GM21367 (cell line): ENCODE measurements around the gene TBC1D14.
A peak's percentile ranks its signal among the peaks of the same experiment; 100 is the strongest.
"Not testable (repeated sequence)": the region's sequence is repeated elsewhere in the genome, so short reads cannot be mapped to it uniquely, and the experiment has no call there.

Source experiments
- ATAC-seq: cut with Tn5 transposase; IDR thresholded peaks from one replicate; pipeline ENCODE4 v1.9.1; 2021; ENCODE audit not compliant: unreplicated experiment

The TBC1D14 gene

DNA sequence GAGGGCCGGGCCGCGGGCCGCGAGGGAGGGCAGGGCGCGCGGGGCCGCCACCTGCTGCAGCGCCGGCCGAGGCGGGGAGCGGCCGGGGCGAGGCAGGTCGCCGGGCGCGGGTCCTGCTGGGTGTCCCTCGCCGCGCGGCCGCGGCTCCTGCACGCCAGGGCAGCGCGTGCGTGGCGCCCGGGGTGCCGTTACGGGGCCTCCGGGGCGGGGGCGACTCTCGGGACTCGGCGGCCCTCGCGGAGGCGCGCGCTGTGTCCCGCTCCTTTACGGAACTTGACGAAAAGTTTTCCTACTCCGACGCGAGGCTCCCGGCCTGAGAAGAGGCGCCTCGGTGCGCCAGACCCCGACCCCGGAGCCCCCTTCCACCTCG is 329 bp downstream of the TBC1D14 start:
- ATAC-seq, result peak; percentile 16

DNA sequence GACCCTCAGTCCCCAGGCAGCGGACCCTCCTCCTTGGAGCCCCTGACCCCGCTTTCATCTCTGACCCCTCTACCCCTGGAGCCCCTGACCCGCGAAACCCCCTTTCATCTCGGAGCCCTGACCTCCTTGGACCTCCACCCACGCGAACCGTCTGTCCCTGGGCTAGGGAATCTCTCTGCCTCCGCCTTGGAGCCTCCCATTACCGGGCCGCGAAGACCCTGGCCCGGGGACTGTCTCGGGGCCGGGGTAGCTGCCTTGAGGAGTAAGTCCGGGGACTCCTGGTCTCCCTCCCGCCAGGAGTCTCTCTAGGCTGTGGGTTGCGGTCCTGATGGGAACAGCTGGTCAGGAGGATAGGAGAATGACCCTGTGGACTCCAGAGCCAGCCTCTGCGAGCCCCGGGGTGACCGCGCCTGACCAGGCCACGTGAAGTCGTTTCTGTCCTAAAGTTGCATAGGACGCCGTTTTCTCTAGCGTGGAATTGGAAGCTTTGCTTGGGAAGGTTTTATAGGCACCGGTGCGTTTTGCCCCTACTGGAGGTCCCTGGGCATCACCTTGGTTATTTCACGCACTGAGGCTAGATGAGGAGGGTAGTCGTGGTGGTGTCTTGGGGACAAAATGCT is 824 bp downstream of the TBC1D14 start:
- no peak for ATAC-seq

DNA sequence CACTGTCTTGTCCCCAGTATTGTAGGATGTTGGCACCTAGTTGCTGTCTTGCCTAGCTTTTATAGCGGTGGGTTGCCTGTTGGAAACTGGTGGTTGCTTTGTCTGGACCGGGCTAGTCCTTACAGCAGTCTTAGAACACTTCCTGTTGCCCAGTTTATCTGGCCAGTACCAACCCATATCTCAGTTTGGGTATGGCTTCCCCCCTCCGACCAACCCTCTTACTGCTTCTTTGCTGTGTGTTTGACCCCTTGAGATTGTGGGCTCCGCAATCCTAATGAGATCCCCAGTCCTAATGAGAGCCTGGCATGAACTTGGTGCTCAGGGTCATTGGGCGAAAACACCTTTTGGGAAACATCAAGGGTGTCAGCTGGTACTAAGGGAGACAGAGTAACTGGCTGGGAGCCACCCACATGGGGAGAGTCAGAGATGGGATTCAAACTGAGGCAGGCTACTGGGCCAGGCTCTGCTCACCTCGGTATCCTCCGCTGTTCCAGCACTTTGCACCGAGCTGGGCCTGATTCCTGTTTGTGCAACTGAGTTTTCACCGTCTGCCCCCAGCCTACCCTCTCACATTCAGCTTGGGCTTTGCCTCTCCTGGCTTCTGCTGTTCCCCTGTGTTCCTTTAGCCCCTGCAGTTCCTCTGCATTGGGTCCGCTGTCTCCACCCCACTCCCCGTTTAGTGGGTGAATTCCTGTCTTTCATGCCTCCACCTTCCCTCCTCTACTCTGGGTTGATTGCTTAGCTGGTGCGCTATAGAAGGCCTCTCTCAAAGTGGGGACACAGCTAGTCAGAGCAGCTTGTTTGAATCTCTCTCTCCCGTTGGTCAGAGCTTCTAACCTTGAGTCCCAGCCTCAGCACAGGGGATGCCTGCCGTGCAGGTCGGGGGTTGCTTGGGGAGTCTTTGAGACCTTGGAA is 1.6 kb downstream of the TBC1D14 start:
- no peak for ATAC-seq

- not testable (repeated sequence) for ATAC-seq
Observed at GRCh38 chr4:6911917-6912316, 2.3 kb downstream of the TBC1D14 start.

DNA sequence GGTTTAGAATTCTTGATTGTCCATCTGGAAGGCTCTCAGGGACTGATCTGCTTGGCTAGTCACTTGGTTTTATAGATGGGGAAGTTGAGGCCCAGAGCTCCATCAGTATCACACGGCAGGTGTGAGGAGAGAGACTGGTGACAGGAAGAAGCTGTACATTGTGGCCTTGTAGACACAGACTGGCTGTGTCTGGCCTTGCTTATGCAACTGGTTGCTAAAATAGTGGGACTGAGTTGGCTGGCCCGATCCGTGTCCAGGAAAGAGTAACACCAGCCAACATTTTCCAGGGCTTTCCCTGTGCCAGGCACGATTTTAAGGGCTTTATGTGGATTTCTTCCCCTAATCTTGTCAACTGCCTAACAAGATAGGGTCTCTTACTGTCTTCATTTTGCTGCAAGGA is 2.8 kb downstream of the TBC1D14 start:
- ATAC-seq, result no peak

DNA sequence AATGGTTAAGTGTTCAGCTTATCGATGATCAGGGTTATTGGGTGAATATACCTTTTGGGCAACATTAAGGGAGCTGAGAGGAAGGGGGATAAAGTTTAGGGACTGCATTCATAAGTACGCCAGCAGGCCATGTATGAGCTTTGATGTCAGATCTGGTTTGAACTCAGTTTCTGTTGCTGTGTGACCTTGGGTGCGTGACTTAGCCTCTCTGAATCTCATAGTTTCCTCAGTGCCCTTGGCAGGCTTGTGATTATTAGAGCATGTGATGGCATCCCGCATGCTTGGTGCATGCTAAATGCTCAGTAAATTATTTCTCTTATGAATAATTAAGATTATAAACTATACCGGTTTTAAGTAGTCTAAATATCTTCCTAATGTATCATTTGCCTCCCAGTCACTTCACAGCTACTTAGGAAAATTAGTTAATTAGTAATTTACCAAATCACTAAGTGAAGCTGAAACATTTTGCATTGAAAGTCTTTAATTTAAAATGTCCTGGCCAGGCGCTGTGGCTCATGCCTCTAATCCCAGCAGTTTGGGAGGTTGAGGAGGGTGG is 3.8 kb downstream of the TBC1D14 start:
- no peak for ATAC-seq

DNA sequence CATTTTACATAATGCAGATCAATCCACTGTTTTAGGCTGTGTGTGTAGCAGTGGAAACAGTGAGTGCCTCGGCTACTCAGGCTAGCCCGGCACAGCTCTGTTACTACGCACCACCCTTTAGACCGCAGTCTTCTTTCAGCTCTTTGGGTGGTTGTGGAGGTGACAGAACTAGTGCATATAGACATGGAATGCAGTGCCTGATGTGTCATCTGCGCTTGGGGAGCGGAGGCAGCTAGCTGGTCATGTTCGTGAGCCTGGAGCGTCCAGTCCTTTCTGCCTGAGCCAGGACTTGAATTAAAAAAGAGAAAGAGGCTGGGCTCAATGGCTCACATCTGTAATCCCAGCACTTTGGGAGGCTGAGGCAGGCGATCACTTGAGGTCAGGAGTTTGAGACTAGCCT is 4.8 kb downstream of the TBC1D14 start:
- no peak for ATAC-seq

GRCh38 chr4:6915041-6916005 is 5.7 kb downstream of the TBC1D14 start:
- ATAC-seq, result no peak

GRCh38 chr4:6916069-6916586 is 6.5 kb downstream of the TBC1D14 start:
- ATAC-seq, result no peak

DNA sequence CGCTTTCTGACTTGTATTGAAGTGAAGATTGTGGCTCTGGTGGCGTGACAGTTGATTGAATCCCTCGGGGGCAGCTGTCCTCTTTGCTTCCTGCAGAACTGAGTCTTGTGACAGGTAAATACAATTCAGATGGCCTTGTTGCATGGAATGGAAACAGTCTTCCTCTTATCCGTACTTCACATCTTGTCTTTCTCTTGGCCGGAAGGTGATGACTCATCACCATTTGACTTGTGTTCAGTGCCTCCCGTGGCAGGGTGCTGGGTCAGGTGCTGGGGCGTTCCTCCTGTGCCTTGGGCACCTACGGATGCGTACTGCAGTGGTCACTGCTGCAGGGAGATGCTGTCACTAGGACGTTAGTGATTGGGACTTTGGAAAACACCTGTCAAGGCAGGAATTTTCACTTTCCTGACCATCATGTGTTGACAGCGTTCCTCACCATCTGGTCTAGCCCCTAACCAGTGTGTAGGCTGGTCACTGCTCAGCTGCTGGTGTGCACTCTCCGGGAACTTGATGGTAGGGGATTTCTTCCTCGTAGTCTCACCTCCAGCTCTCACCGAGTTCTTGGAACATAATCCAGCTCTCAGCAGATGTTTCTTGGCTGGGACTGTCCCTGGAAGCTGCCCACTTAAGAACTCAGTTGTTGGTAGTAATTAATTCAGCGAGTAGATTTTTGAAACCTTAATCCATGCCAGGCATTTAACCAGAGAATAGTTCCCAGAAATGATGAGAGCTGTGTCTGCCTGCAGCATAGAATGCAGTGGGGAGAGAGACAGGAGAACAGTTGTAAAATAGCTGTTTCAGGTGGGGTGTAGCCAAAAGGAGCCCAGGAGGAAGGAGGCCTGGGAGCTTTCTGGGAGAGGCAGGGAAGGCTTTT is 7.2 kb downstream of the TBC1D14 start:
- ATAC-seq, result no peak

GRCh38 chr4:6917461-6918271 is 8.0 kb downstream of the TBC1D14 start:
- peak; percentile 79 for ATAC-seq

- ATAC-seq, result no peak
Observed at GRCh38 chr4:6918338-6918737, 8.7 kb downstream of the TBC1D14 start.

- ATAC-seq, result no peak
Observed at GRCh38 chr4:6920171-6920570, 10.5 kb downstream of the TBC1D14 start.

DNA sequence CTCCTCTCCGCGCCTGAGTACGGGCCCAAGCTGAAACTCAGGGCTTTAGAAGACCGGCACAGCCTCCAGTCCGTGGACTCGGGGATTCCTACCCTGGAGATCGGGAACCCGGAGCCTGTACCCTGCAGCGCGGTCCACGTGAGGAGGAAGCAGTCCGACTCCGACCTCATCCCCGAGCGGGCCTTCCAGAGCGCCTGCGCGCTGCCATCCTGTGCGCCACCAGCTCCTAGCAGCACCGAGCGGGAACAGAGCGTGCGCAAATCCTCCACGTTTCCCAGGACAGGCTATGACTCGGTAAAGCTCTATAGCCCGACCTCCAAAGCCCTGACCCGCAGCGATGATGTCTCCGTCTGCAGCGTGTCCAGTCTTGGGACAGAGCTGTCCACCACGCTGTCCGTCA is 13.9 kb downstream of the TBC1D14 start:
- ATAC-seq, result no peak

DNA sequence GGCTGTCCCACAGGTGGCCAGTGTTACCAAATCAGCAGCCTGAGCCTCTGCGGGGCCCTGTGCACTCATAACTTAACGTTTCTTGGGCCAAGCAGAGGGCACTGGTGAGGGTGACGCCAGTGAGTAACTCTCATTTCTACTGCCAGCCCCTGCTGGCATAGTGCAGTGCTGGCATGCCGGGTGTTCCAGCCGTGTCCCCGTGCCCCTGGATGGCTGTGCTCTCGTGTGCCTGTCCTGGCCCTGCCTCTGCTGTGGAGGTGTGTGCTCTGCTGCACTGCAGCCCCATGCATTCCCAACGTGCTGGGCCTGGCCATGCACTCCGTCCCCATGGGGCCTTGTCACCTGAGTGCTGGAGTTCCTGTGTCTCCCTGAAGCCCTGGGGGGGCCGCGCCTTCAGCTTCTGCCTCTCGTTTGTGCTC is 14.7 kb downstream of the TBC1D14 start:
- ATAC-seq, result no peak

DNA sequence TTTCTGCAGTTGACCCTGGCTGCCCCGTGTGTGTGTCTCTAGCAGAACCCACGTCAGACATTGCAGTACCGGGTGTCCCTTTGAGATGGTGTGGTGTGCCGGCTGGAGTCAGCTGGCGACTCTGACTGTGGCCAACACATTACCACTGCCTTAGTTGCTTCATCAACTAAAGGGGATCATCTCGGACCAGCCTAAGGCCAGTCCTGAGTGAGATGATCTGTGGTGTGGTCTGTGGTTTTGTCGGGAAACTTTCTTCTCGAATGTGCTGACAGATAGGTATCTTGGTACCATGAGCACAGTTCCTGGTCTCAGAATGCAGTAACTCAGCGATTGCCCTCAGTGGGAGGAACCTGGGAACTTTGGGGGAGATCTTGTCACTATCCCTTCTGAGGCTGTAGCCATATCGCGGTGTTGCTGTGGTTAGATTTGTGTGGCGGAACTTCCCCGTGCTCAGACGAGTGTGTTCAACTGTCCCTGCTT is 15.8 kb downstream of the TBC1D14 start:
- no peak for ATAC-seq

DNA sequence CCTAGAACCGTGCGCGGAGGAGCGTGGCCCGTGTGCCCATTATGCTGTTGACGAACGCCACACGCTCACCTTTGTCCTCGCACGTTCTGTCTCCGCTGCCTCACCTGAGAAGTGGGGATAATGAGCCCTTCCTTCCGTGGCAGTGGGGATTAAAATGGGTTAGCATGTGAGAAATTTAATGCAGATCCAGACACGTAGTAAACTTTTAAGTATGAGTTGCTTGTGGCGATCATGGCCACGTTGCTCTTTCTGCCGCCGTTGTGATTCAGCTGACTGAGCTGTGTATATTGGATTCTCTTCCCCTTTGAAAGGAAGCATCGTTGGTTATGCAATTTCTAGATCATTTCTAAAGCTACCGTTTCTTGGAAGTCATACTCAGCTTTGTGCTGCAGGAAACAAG is 16.5 kb downstream of the TBC1D14 start:
- no peak for ATAC-seq

- no peak for ATAC-seq
Observed at GRCh38 chr4:6926681-6927478, 17.3 kb downstream of the TBC1D14 start.
